Neutrophil (primary cell): ENCODE data around the gene TNFAIP8L1.

ENCODE experiments used
- H3K27ac ChIP-seq: fragments of 200-600 bp; sonication (generic); 2 replicates; pipeline ENCODE4 v1.5.1; 2016; ENCODE audit warnings: mild to moderate bottlenecking, moderate library complexity
- H3K27me3 ChIP-seq: fragments of 200-600 bp; sonication (generic); 2 replicates; pipeline ENCODE4 v1.6.0; 2016; ENCODE audit warnings: mild to moderate bottlenecking
- H3K36me3 ChIP-seq: fragments of 200-600 bp; sonication (generic); 2 replicates; pipeline ENCODE4 v1.5.1; 2017
- H3K4me1 ChIP-seq, 2 experiments: fragments of 200-600 bp in 1 of 2; sonication (generic) in 1 of 2; 1 replicate in 1 of 2; 2 replicates in 1 of 2; pipeline versions ENCODE4 v1.5.1 to v1.6.1; 2013 to 2016; ENCODE audit warnings: low read depth in 1 of 2, low read length in 1 of 2, mild to moderate bottlenecking in 1 of 2, moderate library complexity in 1 of 2; ENCODE audit not compliant: control insufficient read depth in 1 of 2, insufficient read depth in 1 of 2
- H3K4me3 ChIP-seq, 2 experiments: fragments of 200-600 bp in 1 of 2; sonication (generic) in 1 of 2; 1 replicate in 1 of 2; 2 replicates in 1 of 2; pipeline ENCODE4 v1.5.1; 2013 to 2016; ENCODE audit warnings: low read depth in 1 of 2, low read length in 1 of 2, mild to moderate bottlenecking in 1 of 2, moderate library complexity in 1 of 2
- H3K9me3 ChIP-seq: fragments of 200-600 bp; sonication (generic); 2 replicates; pipeline ENCODE4 v1.5.1; 2016
- TF ChIP-seq, protein P1 (sequence below): fragments of 200-600 bp; sonication (generic); IDR thresholded peaks from 2 replicates; pipeline ENCODE4 v1.5.1; 2016; ENCODE audit warnings: antibody characterized with exemption

TNFAIP8L1 gene

DNA sequence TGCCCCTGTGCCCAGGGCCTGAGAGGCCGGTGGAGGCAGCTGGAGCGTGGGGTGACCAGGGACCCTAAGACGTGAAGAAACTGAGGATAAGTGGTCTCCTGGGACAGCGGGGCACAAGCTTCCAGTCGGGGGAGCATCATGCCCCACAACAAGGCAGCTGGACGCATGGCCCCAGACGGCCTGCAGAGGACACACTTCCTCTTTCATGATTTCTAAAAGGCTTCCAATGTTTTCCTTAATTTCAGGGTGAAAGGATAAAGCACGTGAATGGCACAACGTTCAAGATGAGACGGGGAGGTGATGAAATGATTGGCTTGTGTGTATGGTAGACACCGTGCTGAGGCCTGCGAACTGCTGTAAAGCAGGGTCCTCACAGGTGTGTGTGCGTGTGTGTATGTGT, 51.0 kb downstream of the TNFAIP8L1 start:
- no peaks in the 10 kb centered on the region for H3K9me3 ChIP-seq
- TF ChIP-seq, protein P1, sequence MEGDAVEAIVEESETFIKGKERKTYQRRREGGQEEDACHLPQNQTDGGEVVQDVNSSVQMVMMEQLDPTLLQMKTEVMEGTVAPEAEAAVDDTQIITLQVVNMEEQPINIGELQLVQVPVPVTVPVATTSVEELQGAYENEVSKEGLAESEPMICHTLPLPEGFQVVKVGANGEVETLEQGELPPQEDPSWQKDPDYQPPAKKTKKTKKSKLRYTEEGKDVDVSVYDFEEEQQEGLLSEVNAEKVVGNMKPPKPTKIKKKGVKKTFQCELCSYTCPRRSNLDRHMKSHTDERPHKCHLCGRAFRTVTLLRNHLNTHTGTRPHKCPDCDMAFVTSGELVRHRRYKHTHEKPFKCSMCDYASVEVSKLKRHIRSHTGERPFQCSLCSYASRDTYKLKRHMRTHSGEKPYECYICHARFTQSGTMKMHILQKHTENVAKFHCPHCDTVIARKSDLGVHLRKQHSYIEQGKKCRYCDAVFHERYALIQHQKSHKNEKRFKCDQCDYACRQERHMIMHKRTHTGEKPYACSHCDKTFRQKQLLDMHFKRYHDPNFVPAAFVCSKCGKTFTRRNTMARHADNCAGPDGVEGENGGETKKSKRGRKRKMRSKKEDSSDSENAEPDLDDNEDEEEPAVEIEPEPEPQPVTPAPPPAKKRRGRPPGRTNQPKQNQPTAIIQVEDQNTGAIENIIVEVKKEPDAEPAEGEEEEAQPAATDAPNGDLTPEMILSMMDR, result no peak
- no peak overlapping the region for H3K4me3 ChIP-seq
- H3K36me3 ChIP-seq, result peaks cover 96% of the 10 kb centered on the region
- H3K27ac ChIP-seq, result no peak overlapping the region
- H3K4me1 ChIP-seq, result no peaks in the 10 kb centered on the region
- no peaks in the 10 kb centered on the region for H3K27me3 ChIP-seq

DNA sequence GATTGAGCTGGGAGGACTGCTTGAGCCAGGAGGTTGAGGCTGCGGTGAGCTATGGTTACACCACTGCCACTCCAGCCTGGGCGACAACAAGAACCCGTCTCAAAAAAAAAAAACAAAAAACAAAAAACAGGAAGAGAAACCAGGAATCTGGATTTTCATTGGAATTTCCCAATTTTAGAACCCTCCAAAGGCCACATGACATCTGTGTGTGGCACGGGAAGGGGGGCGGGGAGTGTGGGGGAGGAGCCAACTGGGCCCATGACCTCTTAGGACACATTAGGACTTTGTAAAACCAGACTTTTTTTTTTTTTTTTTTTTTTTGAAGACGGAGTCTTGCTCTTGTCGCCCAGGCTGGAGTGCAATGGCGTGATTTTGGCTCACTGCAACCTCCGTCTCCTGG, 52.1 kb downstream of the TNFAIP8L1 start:
- no peaks in the 10 kb centered on the region for H3K9me3 ChIP-seq
- TF ChIP-seq, protein P1, result no peak
- no peak overlapping the region for H3K27ac ChIP-seq
- no peaks in the 10 kb centered on the region for H3K4me1 ChIP-seq
- no peak overlapping the region for H3K4me3 ChIP-seq
- no peaks in the 10 kb centered on the region for H3K27me3 ChIP-seq
- peaks cover 95% of the 10 kb centered on the region for H3K36me3 ChIP-seq

DNA sequence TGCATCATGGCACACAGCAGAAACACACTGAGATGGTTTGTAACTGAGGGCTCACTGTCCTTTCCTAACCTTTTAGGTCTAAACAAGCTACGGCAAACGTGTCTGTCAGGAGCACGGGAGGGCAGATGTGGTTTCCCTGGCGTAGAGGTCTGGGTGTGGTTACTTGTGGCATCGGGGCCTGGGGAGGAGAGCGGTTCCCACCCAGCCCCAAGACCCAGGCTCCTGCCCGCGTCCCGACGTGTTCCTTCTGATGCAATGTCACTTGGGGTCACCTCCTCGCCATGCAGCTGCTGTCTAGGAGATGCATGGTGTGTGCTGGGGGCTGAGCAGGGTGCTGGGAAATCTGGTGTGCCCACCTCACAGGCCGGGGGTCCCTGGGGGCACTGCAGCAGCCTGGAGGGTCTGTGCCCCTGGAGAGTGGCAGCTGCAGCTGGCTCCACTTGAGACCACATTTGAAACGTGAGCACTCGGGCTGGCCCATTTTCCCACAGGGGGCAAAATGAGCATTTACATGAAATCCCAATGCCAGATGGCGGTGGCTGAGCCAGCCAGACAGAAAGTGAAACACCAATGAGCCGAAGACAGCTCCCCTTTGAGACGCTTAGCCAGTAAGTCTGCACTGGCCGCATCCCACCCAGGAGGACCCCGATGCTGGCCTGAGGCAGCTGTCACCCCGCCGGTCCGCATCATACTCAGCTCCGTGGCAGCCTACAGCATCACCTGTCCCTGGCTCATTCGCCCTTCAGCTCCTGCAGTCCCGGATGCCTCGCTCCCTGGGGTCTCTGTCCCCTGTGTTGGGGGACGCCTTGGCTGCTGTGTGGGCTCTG, 53.1 kb downstream of the TNFAIP8L1 start:
- Histone ChIP-seq H3K27me3 (no peaks in the 10 kb centered on the region), H3K36me3 (peaks cover 95% of the 10 kb centered on the region), H3K27ac (no peak overlapping the region), H3K4me1 (no peaks in the 10 kb centered on the region), H3K4me3 (no peak overlapping the region), H3K9me3 (no peaks in the 10 kb centered on the region)
- TF ChIP-seq, protein P1, result no peak

DNA sequence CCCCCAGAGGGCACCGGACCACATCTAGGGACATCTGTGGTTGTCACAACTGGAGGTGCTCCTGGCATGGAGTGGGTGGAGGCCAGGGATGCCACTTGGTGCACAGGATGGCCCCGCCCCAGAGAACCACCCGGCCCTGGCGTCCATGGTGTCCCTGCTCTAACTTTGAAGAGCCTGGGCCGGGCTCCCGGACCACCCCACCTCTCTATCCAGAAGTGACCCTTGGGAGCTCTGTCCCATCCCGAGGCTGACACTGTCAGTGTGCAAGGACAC, 53.7 kb downstream of the TNFAIP8L1 start:
- Histone ChIP-seq H3K36me3 (peaks cover 95% of the 10 kb centered on the region), H3K9me3 (no peaks in the 10 kb centered on the region), H3K4me1 (no peaks in the 10 kb centered on the region), H3K4me3 (no peak overlapping the region), H3K27ac (no peak overlapping the region), H3K27me3 (no peaks in the 10 kb centered on the region)
- TF ChIP-seq, protein P1, result no peak

DNA sequence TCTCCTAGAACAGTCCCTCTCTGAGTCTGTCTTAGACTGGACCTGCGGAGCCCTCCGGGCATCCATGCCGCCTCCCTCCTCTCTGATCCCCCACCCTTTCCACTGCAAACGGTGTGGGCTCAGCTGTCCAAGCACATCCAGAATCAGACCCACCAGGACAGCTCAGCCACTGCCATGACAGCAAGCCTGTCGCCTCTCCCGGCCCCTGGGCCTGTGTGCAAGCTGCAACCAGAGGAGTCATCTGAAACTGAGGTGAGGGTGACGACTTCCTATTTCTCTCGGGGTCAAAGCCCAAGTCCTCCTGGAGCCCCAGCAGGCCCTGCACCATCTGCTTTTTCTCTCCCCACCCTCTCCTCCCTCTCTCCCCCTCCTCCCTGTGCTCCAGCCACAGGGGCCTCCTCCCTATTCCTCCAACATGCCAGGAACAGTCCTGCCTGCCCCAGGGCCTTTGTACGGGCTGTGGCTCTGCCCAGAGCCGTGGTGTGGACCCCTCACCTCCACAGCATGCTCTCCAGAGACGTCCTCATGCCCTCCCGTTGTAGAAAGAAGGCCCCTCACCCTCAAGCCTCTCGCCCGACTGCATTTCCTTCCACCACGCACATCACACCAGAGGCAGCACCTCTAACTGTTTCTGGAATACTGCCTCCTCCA, 54.3 kb downstream of the TNFAIP8L1 start:
- H3K27me3 ChIP-seq, result no peaks in the 10 kb centered on the region
- TF ChIP-seq, protein P1, result no peak
- no peaks in the 10 kb centered on the region for H3K4me1 ChIP-seq
- no peak overlapping the region for H3K27ac ChIP-seq
- H3K4me3 ChIP-seq, result no peak overlapping the region
- peaks cover 95% of the 10 kb centered on the region for H3K36me3 ChIP-seq
- H3K9me3 ChIP-seq, result no peaks in the 10 kb centered on the region
